Liver (tissue), 3 donors: ENCODE results near the gene R3HDML.

Source experiments
- FOXA1 ChIP-seq: IDR thresholded peaks from 2 replicates; pipeline ENCODE4 v1.6.1; 2016; ENCODE audit warnings: antibody characterized with exemption
- HNF4A ChIP-seq, 2 donors: conservative IDR thresholded peaks; 2 replicates each; pipeline ENCODE4 v1.6.1; 2016; ENCODE audit warnings: antibody characterized with exemption in 2 of 2, mild to moderate bottlenecking in 2 of 2
- YY1 ChIP-seq: IDR thresholded peaks from 2 replicates; pipeline ENCODE4 v1.6.1; 2016; ENCODE audit warnings: antibody characterized with exemption, mild to moderate bottlenecking
- TF ChIP-seq, protein P1 (sequence below): fragments of 150-350 bp; IDR thresholded peaks from 2 replicates; pipeline ENCODE4 v1.5.1; 2017; ENCODE audit warnings: improper control_type of control experiment, low read depth, low read length; ENCODE audit not compliant: missing input control
- donor health status: healthy.
- donor health status: healthy.

DNA sequence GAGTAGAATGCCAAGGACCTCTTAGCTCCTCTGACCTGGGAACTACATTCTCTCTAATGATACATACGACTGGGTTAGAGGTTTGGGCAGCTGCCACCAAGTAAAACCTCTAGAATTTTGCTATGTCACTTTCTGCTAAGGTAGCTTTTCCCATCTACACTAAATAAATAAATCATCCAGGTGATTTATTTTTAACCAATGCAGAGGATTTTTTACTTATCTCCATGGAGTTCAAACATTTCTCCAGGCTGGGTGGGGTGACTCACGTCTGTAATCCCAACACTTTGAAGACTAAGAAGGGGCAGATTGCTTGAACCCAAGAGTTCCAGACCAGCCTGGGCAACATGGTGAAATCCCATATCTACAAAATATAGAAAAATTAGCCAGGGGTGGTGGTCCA lies 45.8 kb downstream of the R3HDML start:
- TF ChIP-seq YY1 (no peak), HNF4A (conservative IDR thresholded peaks at IDR 0.05) (no peak), FOXA1 (no peak)
- TF ChIP-seq, protein P1, sequence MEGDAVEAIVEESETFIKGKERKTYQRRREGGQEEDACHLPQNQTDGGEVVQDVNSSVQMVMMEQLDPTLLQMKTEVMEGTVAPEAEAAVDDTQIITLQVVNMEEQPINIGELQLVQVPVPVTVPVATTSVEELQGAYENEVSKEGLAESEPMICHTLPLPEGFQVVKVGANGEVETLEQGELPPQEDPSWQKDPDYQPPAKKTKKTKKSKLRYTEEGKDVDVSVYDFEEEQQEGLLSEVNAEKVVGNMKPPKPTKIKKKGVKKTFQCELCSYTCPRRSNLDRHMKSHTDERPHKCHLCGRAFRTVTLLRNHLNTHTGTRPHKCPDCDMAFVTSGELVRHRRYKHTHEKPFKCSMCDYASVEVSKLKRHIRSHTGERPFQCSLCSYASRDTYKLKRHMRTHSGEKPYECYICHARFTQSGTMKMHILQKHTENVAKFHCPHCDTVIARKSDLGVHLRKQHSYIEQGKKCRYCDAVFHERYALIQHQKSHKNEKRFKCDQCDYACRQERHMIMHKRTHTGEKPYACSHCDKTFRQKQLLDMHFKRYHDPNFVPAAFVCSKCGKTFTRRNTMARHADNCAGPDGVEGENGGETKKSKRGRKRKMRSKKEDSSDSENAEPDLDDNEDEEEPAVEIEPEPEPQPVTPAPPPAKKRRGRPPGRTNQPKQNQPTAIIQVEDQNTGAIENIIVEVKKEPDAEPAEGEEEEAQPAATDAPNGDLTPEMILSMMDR, result no peak
